ENCODE results near the gene PDE4B.
A peak's percentile ranks its signal among the peaks of the same experiment; 100 is the strongest.

PDE4B gene

GRCh38 chr1:66256629-66257572 lies 464.2 kb downstream of the PDE4B start:
- no peak for DNase-seq

- DNase-seq = no peak
Measured at GRCh38 chr1:66258404-66259105, 465.9 kb downstream of the PDE4B start.

- no peak for DNase-seq
Measured at GRCh38 chr1:66261364-66261763, 468.7 kb downstream of the PDE4B start.

GRCh38 chr1:66262208-66262963 lies 469.7 kb downstream of the PDE4B start:
- no peak for DNase-seq

GRCh38 chr1:66265268-66265667 lies 472.6 kb downstream of the PDE4B start:
- no peak for DNase-seq

- no peak for DNase-seq
Measured at GRCh38 chr1:66265796-66266195, 473.1 kb downstream of the PDE4B start.

- no peak for DNase-seq
Measured at GRCh38 chr1:66266350-66266749, 473.7 kb downstream of the PDE4B start.

- no peak for DNase-seq
Measured at GRCh38 chr1:66266756-66267155, 474.1 kb downstream of the PDE4B start.

- DNase-seq = no peak
Measured at GRCh38 chr1:66267201-66267940, 474.7 kb downstream of the PDE4B start.

- no peak for DNase-seq
Measured at GRCh38 chr1:66269222-66269621, 476.5 kb downstream of the PDE4B start.

GRCh38 chr1:66270119-66270812 lies 477.6 kb downstream of the PDE4B start:
- DNase-seq = peak in 6 of 58 donors; percentile 4 to 23 (median 9)

- DNase-seq = peak in 45 of 58 donors; percentile 6 to 75 (median 31)
Measured at GRCh38 chr1:66271216-66271903, 478.7 kb downstream of the PDE4B start.

GRCh38 chr1:66271904-66272254 lies 479.2 kb downstream of the PDE4B start:
- peak in 53 of 58 donors; percentile 5 to 70 (median 36) for DNase-seq

- DNase-seq = no peak
Measured at GRCh38 chr1:66273656-66274055, 481.0 kb downstream of the PDE4B start.

- DNase-seq = no peak
Measured at GRCh38 chr1:66274634-66275033, 481.9 kb downstream of the PDE4B start.

GRCh38 chr1:66275083-66275482 lies 482.4 kb downstream of the PDE4B start:
- DNase-seq = no peak

GRCh38 chr1:66275601-66276023 lies 482.9 kb downstream of the PDE4B start:
- DNase-seq = peak in 47 of 58 donors; percentile 7 to 86 (median 39)

GRCh38 chr1:66276218-66276617 lies 483.5 kb downstream of the PDE4B start:
- DNase-seq = no peak

GRCh38 chr1:66278260-66279021 lies 485.7 kb downstream of the PDE4B start:
- DNase-seq = peak in 44 of 58 donors; percentile 4 to 91 (median 46)

Data from anterior cingulate cortex (tissue), 58 donors.